Measurements from ENCODE around the gene DNAJA4. TPM values are rescaled to one million over a fixed set of nuclear protein-coding genes. Genes with fewer than 3 reads are reported as not detected.
A peak's percentile ranks its signal among the peaks of the same experiment; 100 is the strongest.

DNAJA4 gene
- 10.2 and 16.0 TPM in 2 replicates for total RNA-seq (2014; rRNA removed; shearing (Covaris generic))

GRCh38 chr15:78264304-78265136 lies at the start of gene DNAJA4:
Gene DNAJA4 (plus strand): TSS chr15:78264562. CDS start chr15:78264764, 202 bp downstream.
- DNase-seq (ENCODE audit: low spot score) = peak; percentile 52

- peak; percentile 89 for DNase-seq (ENCODE audit: low spot score)
These were observed 47.9 kb upstream of the DNAJA4 start for GRCh38 chr15:78216276-78217104.

- no peak for DNase-seq (ENCODE audit: low spot score)
These were observed 43.6 kb upstream of the DNAJA4 start for GRCh38 chr15:78220713-78221112.

- no peak for DNase-seq (ENCODE audit: low spot score)
These were observed 41.5 kb upstream of the DNAJA4 start for GRCh38 chr15:78222745-78223395.

GRCh38 chr15:78223396-78224022 lies 40.9 kb upstream of the DNAJA4 start:
- DNase-seq (ENCODE audit: low spot score) = no peak

GRCh38 chr15:78224023-78224411 lies 40.3 kb upstream of the DNAJA4 start:
- DNase-seq (ENCODE audit: low spot score) = no peak

- no peak for DNase-seq (ENCODE audit: low spot score)
These were observed 38.4 kb upstream of the DNAJA4 start for GRCh38 chr15:78225783-78226541.

GRCh38 chr15:78228356-78228996 lies 35.9 kb upstream of the DNAJA4 start:
- no peak for DNase-seq (ENCODE audit: low spot score)

GRCh38 chr15:78229431-78230406 lies 34.6 kb upstream of the DNAJA4 start:
- no peak for DNase-seq (ENCODE audit: low spot score)

GRCh38 chr15:78232951-78233350 lies 31.4 kb upstream of the DNAJA4 start:
- no peak for DNase-seq (ENCODE audit: low spot score)

- no peak for DNase-seq (ENCODE audit: low spot score)
These were observed 30.9 kb upstream of the DNAJA4 start for GRCh38 chr15:78233496-78233895.

GRCh38 chr15:78234515-78235040 lies 29.8 kb upstream of the DNAJA4 start, which contains the start of gene ACSBG1:
Gene ACSBG1 (minus strand): TSS chr15:78234565. CDS start chr15:78234501, 64 bp downstream.
- DNase-seq (ENCODE audit: low spot score) = no peak

- DNase-seq (ENCODE audit: low spot score) = no peak
These were observed 27.9 kb upstream of the DNAJA4 start for GRCh38 chr15:78236491-78236890.

GRCh38 chr15:78237146-78237545 lies 27.2 kb upstream of the DNAJA4 start:
- no peak for DNase-seq (ENCODE audit: low spot score)

GRCh38 chr15:78239811-78240210 lies 24.6 kb upstream of the DNAJA4 start:
- DNase-seq (ENCODE audit: low spot score) = no peak

- peak; percentile 93 for DNase-seq (ENCODE audit: low spot score)
These were observed 23.3 kb upstream of the DNAJA4 start for GRCh38 chr15:78241017-78241416.

GRCh38 chr15:78242128-78242527 lies 22.2 kb upstream of the DNAJA4 start:
- no peak for DNase-seq (ENCODE audit: low spot score)

GRCh38 chr15:78243058-78243457 lies 21.3 kb upstream of the DNAJA4 start:
- DNase-seq (ENCODE audit: low spot score) = no peak

GRCh38 chr15:78243491-78243941 lies 20.8 kb upstream of the DNAJA4 start:
- DNase-seq (ENCODE audit: low spot score) = no peak

Measured in HT-29 (cell line).